ENCODE data around the gene TMEM212. TPM values are rescaled to one million over a fixed set of nuclear protein-coding genes. Genes with fewer than 3 reads are reported as not detected.
A peak's percentile ranks its signal among the peaks of the same experiment; 100 is the strongest.

The TMEM212 gene
- total and polyA plus RNA-seq, 4 donors: 1.5 to 16.5 (median 8.1) TPM

GRCh38 chr3:171840811-171841619 lies 2.1 kb upstream of the TMEM212 start:
- Histone ChIP-seq H3K4me1 (ENCODE audit: control insufficient read depth in 5 of 5, insufficient read depth in 5 of 5, low read length in 5 of 5) (peaks cover 0 to 16% (median 4%) of the 10 kb centered on the region in 5 donors), H3K9me3 (ENCODE audit: control insufficient read depth in 4 of 4, insufficient read depth in 3 of 4, low read length in 3 of 4) (no peaks in the 10 kb centered on the region), H3K36me3 (ENCODE audit: control insufficient read depth in 4 of 4, insufficient read depth in 4 of 4, low read length in 4 of 4) (no peaks in the 10 kb centered on the region), H3K27ac (ENCODE audit: low read depth in 1 of 2, low read length in 1 of 2) (no peak overlapping the region), H3K9ac (ENCODE audit: insufficient read depth in 1 of 2, low read length in 2 of 2) (peak overlapping the region in 1 of 2 donors; percentile 34), H3K4me3 (no peak overlapping the region), H3K27me3 (ENCODE audit: control insufficient read depth in 3 of 3, insufficient read depth in 3 of 3, low read length in 2 of 3) (no peaks in the 10 kb centered on the region)
- ATAC-seq (ENCODE audit: insufficient read depth, low FRiP score) (no peak), DNase-seq (no peak)
- TF ChIP-seq CTCF (IDR thresholded peaks at IDR 0.05; ENCODE audit: control extremely low read depth, extremely low read depth): no peak
- WGBS, 2 donors: 57 to 66% methylated on average over 6 of the region's 6 CpGs

DNA sequence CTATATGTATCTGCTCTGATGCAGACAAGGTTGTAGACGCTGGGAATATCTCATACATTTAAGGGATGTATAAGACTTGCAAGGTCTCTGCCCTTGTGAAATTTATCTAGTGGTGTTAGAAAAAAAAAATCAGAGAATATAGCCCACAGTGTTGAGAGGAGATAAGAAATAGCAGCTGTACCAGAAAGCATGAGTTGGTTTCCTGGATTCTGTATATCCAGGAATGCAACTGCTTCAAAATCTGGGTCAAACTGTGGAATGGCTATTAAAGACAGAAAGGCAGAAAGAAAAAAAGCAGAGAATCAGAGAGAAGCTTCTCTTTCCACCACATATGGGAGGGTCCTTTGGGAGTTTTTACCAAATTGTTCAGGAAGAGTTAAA lies 1.5 kb upstream of the TMEM212 start:
- Histone ChIP-seq H3K9ac (ENCODE audit: insufficient read depth in 1 of 2, low read length in 2 of 2) (no peak overlapping the region), H3K4me3 (no peak overlapping the region), H3K27me3 (ENCODE audit: control insufficient read depth in 3 of 3, insufficient read depth in 3 of 3, low read length in 2 of 3) (no peaks in the 10 kb centered on the region), H3K9me3 (ENCODE audit: control insufficient read depth in 4 of 4, insufficient read depth in 3 of 4, low read length in 3 of 4) (no peaks in the 10 kb centered on the region), H3K36me3 (ENCODE audit: control insufficient read depth in 4 of 4, insufficient read depth in 4 of 4, low read length in 4 of 4) (no peaks in the 10 kb centered on the region), H3K27ac (ENCODE audit: low read depth in 1 of 2, low read length in 1 of 2) (no peak overlapping the region), H3K4me1 (ENCODE audit: control insufficient read depth in 5 of 5, insufficient read depth in 5 of 5, low read length in 5 of 5) (peaks cover 0 to 14% (median 4%) of the 10 kb centered on the region in 5 donors)
- no peak for TF ChIP-seq CTCF (IDR thresholded peaks at IDR 0.05; ENCODE audit: control extremely low read depth, extremely low read depth)
- DNase-seq (peak in 2 of 3 donors; percentile 46 to 53), ATAC-seq (ENCODE audit: insufficient read depth, low FRiP score) (no peak)
- 63 to 69% methylated on average over 1 of the region's 1 CpG for WGBS, 2 donors

- H3K4me1 ChIP-seq (ENCODE audit: control insufficient read depth in 5 of 5, insufficient read depth in 5 of 5, low read length in 5 of 5): peaks cover 0 to 7% (median 3%) of the 10 kb centered on the region in 5 donors
- ATAC-seq (ENCODE audit: insufficient read depth, low FRiP score): no peak
- no peak for DNase-seq
- TF ChIP-seq CTCF (IDR thresholded peaks at IDR 0.05; ENCODE audit: control extremely low read depth, extremely low read depth): no peak
- no peak overlapping the region for H3K9ac ChIP-seq (ENCODE audit: insufficient read depth in 1 of 2, low read length in 2 of 2)
- no peak overlapping the region for H3K27ac ChIP-seq (ENCODE audit: low read depth in 1 of 2, low read length in 1 of 2)
- 85 to 87% methylated on average over 2 of the region's 2 CpGs for WGBS, 2 donors
- no peaks in the 10 kb centered on the region for H3K27me3 ChIP-seq (ENCODE audit: control insufficient read depth in 3 of 3, insufficient read depth in 3 of 3, low read length in 2 of 3)
- H3K36me3 ChIP-seq (ENCODE audit: control insufficient read depth in 4 of 4, insufficient read depth in 4 of 4, low read length in 4 of 4): no peaks in the 10 kb centered on the region
- no peak overlapping the region for H3K4me3 ChIP-seq
- H3K9me3 ChIP-seq (ENCODE audit: control insufficient read depth in 4 of 4, insufficient read depth in 3 of 4, low read length in 3 of 4): no peaks in the 10 kb centered on the region
Observed at GRCh38 chr3:171844873-171845272, 1.7 kb downstream of the TMEM212 start.
